Measurements from ENCODE around the gene ADAMTSL5.
"Not testable (repeated sequence)": the region's sequence is repeated elsewhere in the genome, so short reads cannot be mapped to it uniquely, and the experiment has no call there.

Gene ADAMTSL5

GRCh38 chr19:1531587-1531986 is 18.8 kb upstream of the ADAMTSL5 start:
- Histone ChIP-seq H2AFZ (ENCODE audit: low read depth, low read length, severe bottlenecking) (no peak overlapping the region), H3K9me2 (replicated peaks; ENCODE audit: insufficient read depth, low read length) (no peaks in the 10 kb centered on the region), H3K9me3 (ENCODE audit: insufficient read depth, low read length) (no peaks in the 10 kb centered on the region), H3K4me3 (ENCODE audit: insufficient read depth, low read length, poor library complexity, severe bottlenecking) (no peak overlapping the region), H3K27me3 (ENCODE audit: low read length) (no peaks in the 10 kb centered on the region), H3K79me2 (ENCODE audit: insufficient read depth, low read length) (no peaks in the 10 kb centered on the region), H3F3A (ENCODE audit: insufficient read depth) (no peaks in the 10 kb centered on the region), H3K36me3 (ENCODE audit: low read length) (no peaks in the 10 kb centered on the region), H3K9ac (ENCODE audit: low read length) (no peak overlapping the region), H3K4me2 (ENCODE audit: low read depth, low read length, poor library complexity, severe bottlenecking) (no peak overlapping the region), H4K20me1 (ENCODE audit: low read depth, low read length) (no peaks in the 10 kb centered on the region), H3K27ac (ENCODE audit: low read depth, low read length) (no peak overlapping the region)
- TF ChIP-seq, protein P1, sequence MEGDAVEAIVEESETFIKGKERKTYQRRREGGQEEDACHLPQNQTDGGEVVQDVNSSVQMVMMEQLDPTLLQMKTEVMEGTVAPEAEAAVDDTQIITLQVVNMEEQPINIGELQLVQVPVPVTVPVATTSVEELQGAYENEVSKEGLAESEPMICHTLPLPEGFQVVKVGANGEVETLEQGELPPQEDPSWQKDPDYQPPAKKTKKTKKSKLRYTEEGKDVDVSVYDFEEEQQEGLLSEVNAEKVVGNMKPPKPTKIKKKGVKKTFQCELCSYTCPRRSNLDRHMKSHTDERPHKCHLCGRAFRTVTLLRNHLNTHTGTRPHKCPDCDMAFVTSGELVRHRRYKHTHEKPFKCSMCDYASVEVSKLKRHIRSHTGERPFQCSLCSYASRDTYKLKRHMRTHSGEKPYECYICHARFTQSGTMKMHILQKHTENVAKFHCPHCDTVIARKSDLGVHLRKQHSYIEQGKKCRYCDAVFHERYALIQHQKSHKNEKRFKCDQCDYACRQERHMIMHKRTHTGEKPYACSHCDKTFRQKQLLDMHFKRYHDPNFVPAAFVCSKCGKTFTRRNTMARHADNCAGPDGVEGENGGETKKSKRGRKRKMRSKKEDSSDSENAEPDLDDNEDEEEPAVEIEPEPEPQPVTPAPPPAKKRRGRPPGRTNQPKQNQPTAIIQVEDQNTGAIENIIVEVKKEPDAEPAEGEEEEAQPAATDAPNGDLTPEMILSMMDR (IDR thresholded peaks at IDR 0.05; ENCODE audit: insufficient read depth, low read length, poor library complexity, severe bottlenecking), result no peak
- TF ChIP-seq EZH2phosphoT487 (conservative IDR thresholded peaks at IDR 0.05; ENCODE audit: low read length), result no peak

- not testable (repeated sequence) for H3K9ac ChIP-seq (ENCODE audit: low read length); H4K20me1 ChIP-seq (ENCODE audit: low read depth, low read length); H2AFZ ChIP-seq (ENCODE audit: low read depth, low read length, severe bottlenecking); H3K36me3 ChIP-seq (ENCODE audit: low read length); H3K27me3 ChIP-seq (ENCODE audit: low read length); H3K4me2 ChIP-seq (ENCODE audit: low read depth, low read length, poor library complexity, severe bottlenecking); H3K9me3 ChIP-seq (ENCODE audit: insufficient read depth, low read length); H3F3A ChIP-seq (ENCODE audit: insufficient read depth); H3K4me3 ChIP-seq (ENCODE audit: insufficient read depth, low read length, poor library complexity, severe bottlenecking); H3K9me2 ChIP-seq (replicated peaks; ENCODE audit: insufficient read depth, low read length); H3K79me2 ChIP-seq (ENCODE audit: insufficient read depth, low read length); H3K27ac ChIP-seq (ENCODE audit: low read depth, low read length)
Measured at GRCh38 chr19:1530856-1531255, 18.0 kb upstream of the ADAMTSL5 start.

- no peaks in the 10 kb centered on the region for H3K79me2 ChIP-seq (ENCODE audit: insufficient read depth, low read length)
- no peaks in the 10 kb centered on the region for H3K9me3 ChIP-seq (ENCODE audit: insufficient read depth, low read length)
- no peak overlapping the region for H3K9ac ChIP-seq (ENCODE audit: low read length)
- H3K36me3 ChIP-seq (ENCODE audit: low read length), result no peaks in the 10 kb centered on the region
- no peak overlapping the region for H2AFZ ChIP-seq (ENCODE audit: low read depth, low read length, severe bottlenecking)
- no peak overlapping the region for H3K4me3 ChIP-seq (ENCODE audit: insufficient read depth, low read length, poor library complexity, severe bottlenecking)
- no peaks in the 10 kb centered on the region for H3F3A ChIP-seq (ENCODE audit: insufficient read depth)
- H4K20me1 ChIP-seq (ENCODE audit: low read depth, low read length), result no peaks in the 10 kb centered on the region
- no peak overlapping the region for H3K27ac ChIP-seq (ENCODE audit: low read depth, low read length)
- TF ChIP-seq, protein P1 (IDR thresholded peaks at IDR 0.05; ENCODE audit: insufficient read depth, low read length, poor library complexity, severe bottlenecking), result no peak
- TF ChIP-seq EZH2phosphoT487 (conservative IDR thresholded peaks at IDR 0.05; ENCODE audit: low read length), result no peak
- H3K4me2 ChIP-seq (ENCODE audit: low read depth, low read length, poor library complexity, severe bottlenecking), result no peak overlapping the region
- no peaks in the 10 kb centered on the region for H3K27me3 ChIP-seq (ENCODE audit: low read length)
- H3K9me2 ChIP-seq (replicated peaks; ENCODE audit: insufficient read depth, low read length), result no peaks in the 10 kb centered on the region
Measured at GRCh38 chr19:1529430-1529816, 16.6 kb upstream of the ADAMTSL5 start.

DNA sequence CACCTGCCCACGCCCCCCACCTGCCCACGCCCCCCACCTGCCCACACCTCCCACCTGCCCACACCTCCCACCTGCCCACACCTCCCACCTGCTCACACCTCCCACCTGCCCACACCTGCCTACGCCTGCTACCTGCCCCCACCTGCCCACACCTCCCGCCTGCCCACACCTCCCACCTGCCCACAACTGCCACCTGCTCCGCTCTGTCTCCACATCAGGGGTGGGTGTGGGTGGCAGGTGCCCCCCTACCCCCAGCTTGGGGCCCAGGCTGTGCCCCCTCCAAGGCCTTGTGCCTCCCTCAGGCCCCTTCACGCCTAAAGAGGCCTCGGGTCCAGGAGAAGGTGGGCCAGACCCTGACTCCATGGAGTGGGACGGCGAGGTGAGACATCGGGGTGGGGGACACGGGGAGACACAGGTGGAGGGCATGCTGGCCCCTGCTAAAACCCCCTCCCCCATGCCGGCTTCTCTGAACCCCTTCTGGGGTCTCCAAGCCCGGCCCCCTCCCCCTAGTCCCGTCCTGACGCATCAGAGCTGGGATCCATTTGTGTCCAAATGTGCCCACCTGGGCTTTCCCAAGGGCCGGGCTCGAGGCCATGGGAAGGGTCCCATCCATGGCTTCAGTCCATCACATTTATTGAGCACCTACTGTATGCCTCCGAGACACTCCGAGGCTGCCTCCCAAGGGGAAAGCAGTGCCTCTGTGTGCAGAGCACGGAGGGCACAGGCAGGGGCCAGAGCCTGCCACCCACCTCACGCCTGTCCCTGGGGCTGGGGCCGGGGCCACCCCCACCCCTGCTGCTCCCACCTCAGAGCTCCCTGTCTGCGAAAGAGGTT is 16.0 kb upstream of the ADAMTSL5 start:
- no peaks in the 10 kb centered on the region for H3K79me2 ChIP-seq (ENCODE audit: insufficient read depth, low read length)
- H3K9me3 ChIP-seq (ENCODE audit: insufficient read depth, low read length), result no peaks in the 10 kb centered on the region
- H3K9me2 ChIP-seq (replicated peaks; ENCODE audit: insufficient read depth, low read length), result no peaks in the 10 kb centered on the region
- H3K9ac ChIP-seq (ENCODE audit: low read length), result no peak overlapping the region
- no peak overlapping the region for H3K27ac ChIP-seq (ENCODE audit: low read depth, low read length)
- no peak overlapping the region for H3K4me3 ChIP-seq (ENCODE audit: insufficient read depth, low read length, poor library complexity, severe bottlenecking)
- no peaks in the 10 kb centered on the region for H3K27me3 ChIP-seq (ENCODE audit: low read length)
- H3F3A ChIP-seq (ENCODE audit: insufficient read depth), result no peaks in the 10 kb centered on the region
- H2AFZ ChIP-seq (ENCODE audit: low read depth, low read length, severe bottlenecking), result no peak overlapping the region
- no peaks in the 10 kb centered on the region for H4K20me1 ChIP-seq (ENCODE audit: low read depth, low read length)
- TF ChIP-seq EZH2phosphoT487 (conservative IDR thresholded peaks at IDR 0.05; ENCODE audit: low read length), result no peak
- TF ChIP-seq, protein P1 (IDR thresholded peaks at IDR 0.05; ENCODE audit: insufficient read depth, low read length, poor library complexity, severe bottlenecking), result no peak
- H3K4me2 ChIP-seq (ENCODE audit: low read depth, low read length, poor library complexity, severe bottlenecking), result no peak overlapping the region
- no peaks in the 10 kb centered on the region for H3K36me3 ChIP-seq (ENCODE audit: low read length)

Measured in SU-DHL-6 (cell line).